ENCODE measurements around the gene PSTPIP2. TPM values are rescaled to one million over a fixed set of nuclear protein-coding genes. Genes with fewer than 3 reads are reported as not detected.

The PSTPIP2 gene
- total RNA-seq, 1 experiment from 2014 or later = 3.3 TPM

DNA sequence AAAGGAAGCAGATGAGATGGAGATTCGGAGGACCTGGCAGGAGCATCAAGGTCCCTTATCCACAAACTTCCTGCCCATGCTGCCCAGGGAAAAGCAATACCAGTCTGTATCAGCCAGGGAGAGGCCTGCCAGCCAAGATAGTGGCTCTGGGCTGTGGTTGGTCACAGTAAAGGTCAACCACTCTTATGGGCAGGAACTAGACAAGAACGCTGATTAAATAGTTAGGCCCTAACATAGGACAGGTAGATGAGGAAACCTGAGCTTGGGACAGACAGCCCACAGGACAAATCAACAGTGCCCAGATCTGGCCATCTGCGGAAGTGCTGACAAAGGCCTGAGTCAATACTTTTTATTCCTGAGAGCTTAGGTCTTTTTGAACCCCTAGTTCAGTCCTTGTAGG is 10.7 kb downstream of the PSTPIP2 start:
- H2BK5ac ChIP-seq (ENCODE audit: insufficient read length, low read length) = no peak overlapping the region
- no peak overlapping the region for H2BK20ac ChIP-seq (ENCODE audit: low read depth, low read length, poor library complexity, severe bottlenecking)
- H4K8ac ChIP-seq (replicated peaks; ENCODE audit: insufficient read length, low read depth, low read length) = no peak overlapping the region
- WGBS (ENCODE audit: extremely low coverage, insufficient read length, low lambda C conversion rate) = no CpG with 5 or more reads among the region's 3 CpGs
- no peak overlapping the region for H3K56ac ChIP-seq (ENCODE audit: insufficient read length, low read depth, low read length)
- no peaks in the 10 kb centered on the region for H3K79me2 ChIP-seq (ENCODE audit: insufficient read depth, low read length)
- H3K9ac ChIP-seq (ENCODE audit: extremely low read depth, insufficient read length, low read length) = no peak overlapping the region
- no peak overlapping the region for H3K4me2 ChIP-seq (ENCODE audit: insufficient read depth, insufficient read length, low read length)
- no peaks in the 10 kb centered on the region for H3K79me1 ChIP-seq (ENCODE audit: insufficient read depth, low read depth, low read length, poor library complexity, severe bottlenecking)
- H3K27me3 ChIP-seq (ENCODE audit: insufficient read depth, low read length) = no peaks in the 10 kb centered on the region
- H3K23ac ChIP-seq (ENCODE audit: insufficient read length, low read depth, low read length) = no peak overlapping the region
- no peaks in the 10 kb centered on the region for H3K27me3 Mint-ChIP-seq (ENCODE audit: low read depth)
- H4K5ac ChIP-seq (ENCODE audit: insufficient read length, low read depth, low read length) = no peak overlapping the region
- no peaks in the 10 kb centered on the region for H3K36me3 Mint-ChIP-seq (ENCODE audit: insufficient read depth in 1 of 3, low read depth in 3 of 3)
- no peaks in the 10 kb centered on the region for H3K9me3 Mint-ChIP-seq
- H3K9me3 ChIP-seq (ENCODE audit: control insufficient read depth, low read depth, low read length) = no peaks in the 10 kb centered on the region
- DNase-seq = no peak
- H2BK15ac ChIP-seq (ENCODE audit: low read depth, low read length) = no peak overlapping the region
- no peaks in the 10 kb centered on the region for H4K20me1 ChIP-seq (ENCODE audit: control insufficient read depth, insufficient read depth, insufficient read length)
- no peak overlapping the region for H3K27ac Mint-ChIP-seq
- no peak for TF ChIP-seq CTCF (conservative IDR thresholded peaks at IDR 0.05)
- H3K18ac ChIP-seq (ENCODE audit: insufficient read length, low read depth, low read length) = no peak overlapping the region
- no peak overlapping the region for H2BK12ac ChIP-seq (ENCODE audit: insufficient read length, low read depth, low read length)
- H3K4me1 ChIP-seq (ENCODE audit: insufficient read depth, low read length) = no peaks in the 10 kb centered on the region
- H2AFZ ChIP-seq (ENCODE audit: low read length) = no peak overlapping the region
- no peak overlapping the region for H3K14ac ChIP-seq (ENCODE audit: insufficient read depth, low read length)
- H4K91ac ChIP-seq (ENCODE audit: insufficient read length, low read depth, low read length) = no peak overlapping the region
- no peak overlapping the region for H3T11ph ChIP-seq (ENCODE audit: low read length)
- H3K4ac ChIP-seq (ENCODE audit: low read depth, low read length) = no peak overlapping the region
- no peak overlapping the region for H3K27ac ChIP-seq (ENCODE audit: insufficient read length, low read depth, low read length)
- H3K4me3 Mint-ChIP-seq = no peak overlapping the region
- no peak overlapping the region for H2BK120ac ChIP-seq (ENCODE audit: low read depth, low read length, poor library complexity, severe bottlenecking)
- no peak overlapping the region for H2AK5ac ChIP-seq (ENCODE audit: insufficient read length, low read length)
- no peaks in the 10 kb centered on the region for H3K23me2 ChIP-seq (ENCODE audit: insufficient read length, low read depth, low read length, poor library complexity, severe bottlenecking)
- peaks cover 0 to 5% of the 10 kb centered on the region in 2 experiments; a peak in 1 of 4 replicates for H3K4me1 Mint-ChIP-seq
